HepG2 (cell line): ENCODE data around the gene PGP.

Experiments
- CBX1 ChIP-seq: IDR thresholded peaks from one replicate; pipeline ENCODE4 v1.6.1; 2016; ENCODE audit warnings: antibody characterized with exemption, low read depth
- HNRNPUL1 ChIP-seq: fragments of 200-400 bp; formaldehyde crosslinking; IDR thresholded peaks from 2 replicates; pipeline ENCODE4 v1.6.1; 2017; ENCODE audit warnings: low read depth, mild to moderate bottlenecking, low read length, moderate library complexity
- ISX ChIP-seq: sonication (generic); formaldehyde crosslinking; conservative IDR thresholded peaks from 2 replicates; pipeline ENCODE4 v1.5.0; 2020; ENCODE audit warnings: missing genetic modification reagents
- RFX5 ChIP-seq: IDR thresholded peaks from 2 replicates; pipeline ENCODE4 v1.6.1; 2011; ENCODE audit warnings: low read depth, low read length, improper control_type of control experiment
- ZNF335 ChIP-seq: sonication (generic); formaldehyde crosslinking; IDR thresholded peaks from 2 replicates; pipeline ENCODE4 v1.4.0; 2020; ENCODE audit warnings: missing genetic modification reagents
- TF ChIP-seq, protein P1 (sequence below): sonication (generic); formaldehyde crosslinking; IDR thresholded peaks from 2 replicates; pipeline ENCODE4 v1.5.0; 2020; ENCODE audit warnings: mild to moderate bottlenecking, missing genetic modification reagents, moderate library complexity
- TF ChIP-seq, protein P2 (sequence below): sonication (generic); formaldehyde crosslinking; IDR thresholded peaks from 2 replicates; pipeline ENCODE4 v1.5.1; 2020; ENCODE audit warnings: missing genetic modification reagents, mild to moderate bottlenecking, borderline replicate concordance
- TF ChIP-seq, protein P3 (sequence below): sonication (generic); formaldehyde crosslinking; IDR thresholded peaks from 2 replicates; pipeline ENCODE4 v1.8.1; 2023; ENCODE audit warnings: mild to moderate bottlenecking, missing genetic modification reagents

DNA sequence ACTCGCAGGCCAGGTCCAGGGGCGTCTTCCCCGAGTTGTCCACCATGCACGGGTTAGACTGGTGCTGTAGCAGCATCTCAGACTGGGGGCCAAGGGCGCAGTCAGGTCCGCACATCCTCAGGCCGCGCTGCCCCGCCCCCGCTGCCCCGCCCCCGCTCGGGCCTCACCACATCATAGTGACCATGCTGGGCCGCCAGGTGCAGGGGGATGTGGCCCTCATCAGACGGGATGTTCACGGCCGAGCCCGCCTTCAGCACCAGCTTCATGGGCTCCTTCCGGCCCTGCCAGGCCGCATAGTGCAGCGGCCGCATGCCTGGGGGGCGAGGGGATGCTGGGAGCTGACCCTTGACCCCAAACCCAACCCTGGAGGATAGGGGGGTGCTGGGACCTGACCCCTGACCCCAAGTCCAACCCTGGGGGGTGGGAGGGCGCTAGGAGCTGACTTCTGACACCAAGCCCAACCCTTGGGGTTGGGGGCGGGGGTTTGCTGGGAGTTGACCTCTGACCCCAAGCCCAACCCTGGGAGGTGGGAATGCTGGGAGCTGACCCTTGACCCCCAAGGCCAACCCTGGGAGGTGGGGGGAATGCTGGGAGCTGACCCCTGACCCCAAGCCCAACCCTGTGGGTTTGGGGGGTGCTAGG, 25.3 kb downstream of the PGP start:
- no peak for TF ChIP-seq ZNF335
- TF ChIP-seq CBX1: no peak
- TF ChIP-seq, protein P1, sequence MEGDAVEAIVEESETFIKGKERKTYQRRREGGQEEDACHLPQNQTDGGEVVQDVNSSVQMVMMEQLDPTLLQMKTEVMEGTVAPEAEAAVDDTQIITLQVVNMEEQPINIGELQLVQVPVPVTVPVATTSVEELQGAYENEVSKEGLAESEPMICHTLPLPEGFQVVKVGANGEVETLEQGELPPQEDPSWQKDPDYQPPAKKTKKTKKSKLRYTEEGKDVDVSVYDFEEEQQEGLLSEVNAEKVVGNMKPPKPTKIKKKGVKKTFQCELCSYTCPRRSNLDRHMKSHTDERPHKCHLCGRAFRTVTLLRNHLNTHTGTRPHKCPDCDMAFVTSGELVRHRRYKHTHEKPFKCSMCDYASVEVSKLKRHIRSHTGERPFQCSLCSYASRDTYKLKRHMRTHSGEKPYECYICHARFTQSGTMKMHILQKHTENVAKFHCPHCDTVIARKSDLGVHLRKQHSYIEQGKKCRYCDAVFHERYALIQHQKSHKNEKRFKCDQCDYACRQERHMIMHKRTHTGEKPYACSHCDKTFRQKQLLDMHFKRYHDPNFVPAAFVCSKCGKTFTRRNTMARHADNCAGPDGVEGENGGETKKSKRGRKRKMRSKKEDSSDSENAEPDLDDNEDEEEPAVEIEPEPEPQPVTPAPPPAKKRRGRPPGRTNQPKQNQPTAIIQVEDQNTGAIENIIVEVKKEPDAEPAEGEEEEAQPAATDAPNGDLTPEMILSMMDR (CRISPR knock-in tag): no peak
- TF ChIP-seq ISX (CRISPR knock-in tag): no peak
- no peak for TF ChIP-seq RFX5
- TF ChIP-seq HNRNPUL1: no peak
- TF ChIP-seq, protein P2, sequence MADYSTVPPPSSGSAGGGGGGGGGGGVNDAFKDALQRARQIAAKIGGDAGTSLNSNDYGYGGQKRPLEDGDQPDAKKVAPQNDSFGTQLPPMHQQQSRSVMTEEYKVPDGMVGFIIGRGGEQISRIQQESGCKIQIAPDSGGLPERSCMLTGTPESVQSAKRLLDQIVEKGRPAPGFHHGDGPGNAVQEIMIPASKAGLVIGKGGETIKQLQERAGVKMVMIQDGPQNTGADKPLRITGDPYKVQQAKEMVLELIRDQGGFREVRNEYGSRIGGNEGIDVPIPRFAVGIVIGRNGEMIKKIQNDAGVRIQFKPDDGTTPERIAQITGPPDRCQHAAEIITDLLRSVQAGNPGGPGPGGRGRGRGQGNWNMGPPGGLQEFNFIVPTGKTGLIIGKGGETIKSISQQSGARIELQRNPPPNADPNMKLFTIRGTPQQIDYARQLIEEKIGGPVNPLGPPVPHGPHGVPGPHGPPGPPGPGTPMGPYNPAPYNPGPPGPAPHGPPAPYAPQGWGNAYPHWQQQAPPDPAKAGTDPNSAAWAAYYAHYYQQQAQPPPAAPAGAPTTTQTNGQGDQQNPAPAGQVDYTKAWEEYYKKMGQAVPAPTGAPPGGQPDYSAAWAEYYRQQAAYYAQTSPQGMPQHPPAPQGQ (CRISPR knock-in tag): no peak
- TF ChIP-seq, protein P3, sequence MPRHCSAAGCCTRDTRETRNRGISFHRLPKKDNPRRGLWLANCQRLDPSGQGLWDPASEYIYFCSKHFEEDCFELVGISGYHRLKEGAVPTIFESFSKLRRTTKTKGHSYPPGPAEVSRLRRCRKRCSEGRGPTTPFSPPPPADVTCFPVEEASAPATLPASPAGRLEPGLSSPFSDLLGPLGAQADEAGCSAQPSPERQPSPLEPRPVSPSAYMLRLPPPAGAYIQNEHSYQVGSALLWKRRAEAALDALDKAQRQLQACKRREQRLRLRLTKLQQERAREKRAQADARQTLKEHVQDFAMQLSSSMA (CRISPR knock-in tag): no peak
